OCI-LY1 (cell line): ENCODE data around the gene DYNC1H1.

Experiments
- H2AFZ ChIP-seq: fragments of 200-600 bp; sonication (generic), shearing (Covaris generic); 2 replicates; pipeline ENCODE4 v1.6.0; 2014; ENCODE audit warnings: antibody characterized with exemption, mild to moderate bottlenecking, low read length
- H3F3A ChIP-seq: fragments of 200-600 bp; sonication (generic), shearing (Covaris generic); 2 replicates; pipeline ENCODE4 v1.6.0; 2014; ENCODE audit warnings: mild to moderate bottlenecking, antibody characterized with exemption, low read length, moderate library complexity; ENCODE audit not compliant: insufficient read depth
- H3K27ac ChIP-seq: fragments of 200-600 bp; sonication (generic); 2 replicates; pipeline ENCODE4 v1.5.1; 2014; ENCODE audit warnings: low read length, mixed run types, mild to moderate bottlenecking, low read depth; ENCODE audit not compliant: poor library complexity, severe bottlenecking
- H3K27me3 ChIP-seq: fragments of 200-600 bp; sonication (generic); 2 replicates; pipeline ENCODE4 v1.6.0; 2014; ENCODE audit warnings: antibody characterized with exemption, mild to moderate bottlenecking, low read length, moderate library complexity; ENCODE audit not compliant: insufficient read depth
- H3K36me3 ChIP-seq: fragments of 200-600 bp; sonication (generic); 2 replicates; pipeline ENCODE4 v1.6.1; 2014; ENCODE audit warnings: mild to moderate bottlenecking, antibody characterized with exemption, low read length, moderate library complexity, mixed read lengths; ENCODE audit not compliant: insufficient read depth
- H3K4me1 ChIP-seq: fragments of 200-600 bp; sonication (generic); 2 replicates; pipeline ENCODE4 v1.5.1; 2014; ENCODE audit warnings: mild to moderate bottlenecking, low read length, moderate library complexity; ENCODE audit not compliant: insufficient read depth, severe bottlenecking
- H3K4me2 ChIP-seq: fragments of 200-600 bp; sonication (generic), shearing (Covaris generic); 2 replicates; pipeline ENCODE4 v1.6.1; 2014; ENCODE audit warnings: low read length
- H3K4me3 ChIP-seq: fragments of 200-600 bp; sonication (generic); 2 replicates; pipeline ENCODE4 v1.5.1; 2014; ENCODE audit warnings: low read length, low read depth, mild to moderate bottlenecking, mixed read lengths; ENCODE audit not compliant: poor library complexity, severe bottlenecking
- H3K79me2 ChIP-seq: fragments of 200-600 bp; shearing (Covaris generic); 2 replicates; pipeline ENCODE4 v1.6.1; 2016; ENCODE audit warnings: mixed run types, low read length, mixed read lengths; ENCODE audit not compliant: insufficient read depth
- H3K9ac ChIP-seq: fragments of 200-600 bp; sonication (generic), shearing (Covaris generic); 2 replicates; pipeline ENCODE4 v1.6.1; 2014; ENCODE audit warnings: mild to moderate bottlenecking, low read length, mixed read lengths
- H3K9me2 ChIP-seq: fragments of 200-600 bp; sonication (generic), shearing (Covaris generic); 2 replicates; pipeline ENCODE4 v1.6.1; 2014; ENCODE audit warnings: low read depth, mild to moderate bottlenecking, low read length, mixed read lengths
- H3K9me3 ChIP-seq: fragments of 200-600 bp; shearing (Covaris generic); 2 replicates; pipeline ENCODE4 v1.6.1; 2014; ENCODE audit warnings: low read length, mixed read lengths
- H4K20me1 ChIP-seq: fragments of 200-600 bp; sonication (generic), shearing (Covaris generic); 2 replicates; pipeline ENCODE4 v1.6.0; 2016; ENCODE audit warnings: mild to moderate bottlenecking, low read length; ENCODE audit not compliant: insufficient read depth
- CTCF ChIP-seq: fragments of 200-600 bp; sonication (generic), shearing (Covaris generic); IDR thresholded peaks from 2 replicates; pipeline ENCODE4 v1.5.1; 2017; ENCODE audit warnings: mild to moderate bottlenecking, antibody characterized with exemption, low read length, moderate library complexity, mixed read lengths
- EZH2 ChIP-seq: fragments of 200-600 bp; sonication (generic), shearing (Covaris generic); IDR thresholded peaks from 2 replicates; pipeline ENCODE4 v1.8.0; 2017; ENCODE audit warnings: borderline replicate concordance, mixed run types, mild to moderate bottlenecking, antibody characterized with exemption, low read length, moderate library complexity, mixed read lengths

DYNC1H1 gene

GRCh38 chr14:102005336-102005735 lies 41.0 kb downstream of the DYNC1H1 start:
- Histone ChIP-seq H3F3A (no peaks in the 10 kb centered on the region), H3K27ac (no peak overlapping the region), H3K36me3 (peaks cover 87% of the 10 kb centered on the region)

GRCh38 chr14:102007916-102008418 lies 43.6 kb downstream of the DYNC1H1 start:
- Histone ChIP-seq H3K79me2 (no peaks in the 10 kb centered on the region), H3F3A (no peaks in the 10 kb centered on the region), H3K36me3 (peaks cover 90% of the 10 kb centered on the region), H3K9ac (no peak overlapping the region), H2AFZ (no peak overlapping the region), H3K4me1 (no peaks in the 10 kb centered on the region), H3K27ac (no peak overlapping the region), H3K9me3 (no peaks in the 10 kb centered on the region), H3K4me2 (no peak overlapping the region), H3K9me2 (no peaks in the 10 kb centered on the region), H4K20me1 (no peaks in the 10 kb centered on the region), H3K4me3 (no peak overlapping the region), H3K27me3 (no peaks in the 10 kb centered on the region)
- TF ChIP-seq CTCF (no peak), EZH2 (no peak)

More at GRCh38 chr14:102005336-102005735, 41.0 kb downstream of the DYNC1H1 start:
- no peaks in the 10 kb centered on the region for H3K27me3 ChIP-seq
- H3K9me2 ChIP-seq: no peaks in the 10 kb centered on the region
- H3K9ac ChIP-seq: no peak overlapping the region
- H3K79me2 ChIP-seq: no peaks in the 10 kb centered on the region
- H2AFZ ChIP-seq: no peak overlapping the region
- TF ChIP-seq CTCF (no peak), EZH2 (no peak)
- H3K4me2 ChIP-seq: no peak overlapping the region
- H3K4me3 ChIP-seq: no peak overlapping the region
- no peaks in the 10 kb centered on the region for H4K20me1 ChIP-seq
- H3K4me1 ChIP-seq: no peaks in the 10 kb centered on the region
- H3K9me3 ChIP-seq: no peaks in the 10 kb centered on the region

- no peaks in the 10 kb centered on the region for H4K20me1 ChIP-seq
Measured at GRCh38 chr14:102008891-102009290, 44.5 kb downstream of the DYNC1H1 start.

More at GRCh38 chr14:102008891-102009290, 44.5 kb downstream of the DYNC1H1 start:
- Histone ChIP-seq H3K4me1 (no peaks in the 10 kb centered on the region), H2AFZ (no peak overlapping the region), H3K9me3 (no peaks in the 10 kb centered on the region), H3K9ac (no peak overlapping the region), H3K36me3 (peaks cover 93% of the 10 kb centered on the region), H3K4me2 (no peak overlapping the region), H3K79me2 (no peaks in the 10 kb centered on the region), H3F3A (no peaks in the 10 kb centered on the region), H3K27me3 (no peaks in the 10 kb centered on the region), H3K4me3 (no peak overlapping the region), H3K27ac (no peak overlapping the region), H3K9me2 (no peaks in the 10 kb centered on the region)
- no peak for TF ChIP-seq EZH2
- no peak for TF ChIP-seq CTCF
